ENCODE data around the gene ELOB. TPM values are rescaled to one million over a fixed set of nuclear protein-coding genes. Genes with fewer than 3 reads are reported as not detected.

Gene ELOB
- polyA plus RNA-seq, 1 donor = 182 TPM

- DNase-seq = no peak
These were observed 37.6 kb upstream of the ELOB start for GRCh38 chr16:2814551-2815298.

GRCh38 chr16:2813771-2814221, 36.7 kb upstream of the ELOB start:
- no peak for DNase-seq

GRCh38 chr16:2811703-2812471, 34.8 kb upstream of the ELOB start:
- DNase-seq = no peak

DNA sequence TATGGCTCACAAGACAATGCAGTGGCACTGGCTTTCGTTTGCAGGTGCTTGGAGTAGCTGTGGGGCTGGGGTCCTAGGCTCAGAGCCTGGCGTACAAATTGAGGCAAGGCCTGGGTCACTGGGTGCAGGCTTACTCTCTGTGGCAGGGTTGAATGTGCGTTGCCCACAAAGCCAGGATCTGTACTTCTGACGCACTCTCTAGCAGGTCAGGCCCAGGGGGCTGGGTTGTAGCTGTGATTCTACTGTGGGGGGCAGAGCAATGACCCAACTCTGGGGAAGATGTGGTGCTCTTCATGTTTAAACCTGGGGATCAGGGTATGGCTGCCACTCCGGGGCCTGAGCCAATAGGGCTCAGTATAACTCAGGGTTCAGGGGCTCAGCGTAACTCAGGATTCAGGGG, 33.6 kb upstream of the ELOB start:
- DNase-seq = no peak

- DNase-seq = no peak
These were observed 32.2 kb upstream of the ELOB start for GRCh38 chr16:2809149-2809760.

DNA sequence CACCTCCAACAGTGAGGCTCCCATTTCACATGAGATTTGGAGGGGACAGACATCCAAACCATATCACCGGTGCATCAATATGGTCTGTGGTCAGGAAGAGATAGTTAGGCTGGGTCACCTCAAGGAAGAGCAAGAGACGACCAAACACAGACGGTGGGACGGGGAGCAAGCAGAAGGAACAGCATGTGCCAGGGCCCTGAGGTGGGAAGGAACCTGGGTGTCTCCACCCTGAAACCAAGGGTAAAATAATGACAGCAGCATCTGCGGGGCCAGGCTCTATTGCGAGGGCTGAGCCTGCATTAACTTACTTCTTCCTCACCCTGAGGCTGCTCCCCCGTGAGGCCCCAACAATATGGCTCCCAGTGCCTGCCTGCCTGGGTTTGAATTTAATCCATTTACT, 31.1 kb upstream of the ELOB start:
- no peak for DNase-seq

- DNase-seq = no peak
These were observed 29.2 kb upstream of the ELOB start for GRCh38 chr16:2806286-2806685.

DNA sequence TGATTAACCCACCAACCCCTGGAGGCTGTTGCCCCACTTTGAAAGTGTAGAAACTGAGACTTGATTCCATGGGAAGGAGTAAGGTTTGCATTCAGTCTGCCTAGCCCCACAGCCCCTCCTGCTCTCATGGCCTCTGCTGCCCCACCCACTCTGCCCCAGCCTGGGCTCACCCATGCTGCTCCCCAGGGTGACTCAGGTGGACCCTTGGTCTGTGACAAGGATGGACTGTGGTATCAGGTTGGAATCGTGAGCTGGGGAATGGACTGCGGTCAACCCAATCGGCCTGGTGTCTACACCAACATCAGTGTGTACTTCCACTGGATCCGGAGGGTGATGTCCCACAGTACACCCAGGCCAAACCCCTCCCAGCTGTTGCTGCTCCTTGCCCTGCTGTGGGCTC, 27.6 kb upstream of the ELOB start:
- no peak for DNase-seq

GRCh38 chr16:2803545-2804195, 26.6 kb upstream of the ELOB start:
- no peak for DNase-seq

- no peak for DNase-seq
These were observed 22.8 kb upstream of the ELOB start for GRCh38 chr16:2799859-2800226.

DNA sequence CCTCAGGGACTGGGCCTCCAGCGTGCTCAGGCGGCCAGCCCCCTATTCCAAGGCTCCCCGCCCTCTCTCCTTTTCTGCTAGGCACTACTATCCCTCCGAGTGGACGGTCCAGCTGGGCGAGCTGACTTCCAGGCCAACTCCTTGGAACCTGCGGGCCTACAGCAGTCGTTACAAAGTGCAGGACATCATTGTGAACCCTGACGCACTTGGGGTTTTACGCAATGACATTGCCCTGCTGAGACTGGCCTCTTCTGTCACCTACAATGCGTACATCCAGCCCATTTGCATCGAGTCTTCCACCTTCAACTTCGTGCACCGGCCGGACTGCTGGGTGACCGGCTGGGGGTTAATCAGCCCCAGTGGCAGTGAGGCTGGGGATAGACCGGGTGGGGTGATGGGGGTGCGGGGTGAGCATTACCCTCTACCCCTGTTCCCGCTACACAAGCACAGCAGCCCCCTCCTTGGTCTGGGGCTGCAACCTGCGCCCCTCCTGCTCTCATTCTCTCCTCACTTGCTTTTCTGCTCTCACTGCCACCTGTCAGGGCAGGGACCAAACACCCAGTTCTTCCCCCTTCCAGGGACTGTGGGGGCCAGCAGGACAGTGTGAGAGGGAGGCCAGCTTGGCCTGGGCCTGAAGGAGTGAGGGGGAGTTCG, 22.3 kb upstream of the ELOB start:
- no peak for DNase-seq

GRCh38 chr16:2798723-2799204, 21.7 kb upstream of the ELOB start:
- no peak for DNase-seq

GRCh38 chr16:2795395-2796143, 18.5 kb upstream of the ELOB start:
- no peak for DNase-seq

GRCh38 chr16:2792940-2793339, 15.9 kb upstream of the ELOB start:
- no peak for DNase-seq

GRCh38 chr16:2791174-2791573, 14.1 kb upstream of the ELOB start:
- no peak for DNase-seq

GRCh38 chr16:2790631-2791030, 13.6 kb upstream of the ELOB start:
- DNase-seq = no peak

GRCh38 chr16:2787961-2788360, 10.9 kb upstream of the ELOB start:
- DNase-seq = no peak

DNA sequence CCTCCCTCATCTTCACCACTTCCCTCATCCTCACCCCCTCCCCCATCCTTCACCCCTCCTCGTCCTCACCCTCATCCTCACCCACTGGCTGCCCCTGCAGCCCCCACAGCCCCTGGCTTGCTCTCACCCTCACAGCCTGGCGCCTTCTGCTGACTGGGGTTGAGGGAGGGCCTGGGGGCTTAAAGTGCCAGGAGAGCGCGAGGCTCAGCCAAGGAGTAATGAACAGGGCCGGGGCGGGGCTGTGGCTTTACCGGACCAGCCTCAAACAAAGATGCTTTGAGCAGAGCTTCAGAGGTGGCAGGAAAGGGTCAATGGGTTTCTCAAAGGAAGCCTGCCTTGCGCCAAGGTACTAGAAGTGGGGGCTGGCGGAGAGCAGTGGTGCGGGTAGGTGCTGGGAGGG, 10.3 kb upstream of the ELOB start, which contains the start of gene PRSS33:
PRSS33 (minus strand) TSS at position 155 of the 400 bp plus-strand sequence. CDS start 1,013 bp downstream, outside the sequence.
- DNase-seq = no peak

GRCh38 chr16:2786826-2787151, 9.7 kb upstream of the ELOB start:
- no peak for DNase-seq

DNA sequence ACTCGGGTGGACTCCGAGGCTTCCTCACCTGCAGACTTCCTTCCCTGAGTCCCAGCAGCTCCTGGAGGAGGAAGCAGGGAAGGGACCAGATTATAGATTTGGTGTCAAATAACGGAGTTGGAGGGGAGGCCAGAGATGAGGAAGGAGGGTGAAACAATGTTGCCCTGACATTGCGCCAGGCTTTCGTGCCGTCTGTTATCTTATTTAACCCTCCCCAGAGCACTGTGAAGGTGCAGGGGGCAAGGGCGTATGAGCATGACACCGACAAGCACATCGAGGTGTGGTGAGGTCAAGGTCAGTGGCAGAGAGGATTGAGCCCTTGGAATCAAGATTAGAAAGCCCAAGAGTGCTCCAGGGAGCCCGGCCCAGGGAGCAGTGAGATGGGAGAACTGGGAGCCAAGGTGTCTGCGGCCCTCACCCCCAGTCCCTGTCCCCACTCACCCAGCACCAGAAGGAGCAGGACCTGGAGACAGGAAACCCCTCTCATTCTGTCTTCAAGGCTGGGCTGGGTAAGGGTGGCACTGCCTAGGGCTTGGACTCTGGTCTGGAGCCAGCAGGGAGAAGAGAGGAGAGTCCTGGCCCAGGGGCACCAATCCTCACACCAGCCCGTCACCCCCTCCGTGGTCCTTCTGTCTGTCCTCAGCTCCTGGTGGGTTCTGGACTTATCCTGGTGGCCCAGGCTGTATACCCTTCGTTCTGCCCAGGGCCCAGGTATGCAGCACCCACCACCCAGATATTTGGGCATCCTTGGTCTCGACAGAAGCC, 9.2 kb upstream of the ELOB start:
- DNase-seq = no peak

Measured in left kidney (tissue), 2 donors.